ENCODE measurements around the gene SCIN. TPM values are rescaled to one million over a fixed set of nuclear protein-coding genes. Genes with fewer than 3 reads are reported as not detected.

The SCIN gene
- total RNA-seq, 2 donors from 2014 or later = 0.67 to 0.93 TPM

DNA sequence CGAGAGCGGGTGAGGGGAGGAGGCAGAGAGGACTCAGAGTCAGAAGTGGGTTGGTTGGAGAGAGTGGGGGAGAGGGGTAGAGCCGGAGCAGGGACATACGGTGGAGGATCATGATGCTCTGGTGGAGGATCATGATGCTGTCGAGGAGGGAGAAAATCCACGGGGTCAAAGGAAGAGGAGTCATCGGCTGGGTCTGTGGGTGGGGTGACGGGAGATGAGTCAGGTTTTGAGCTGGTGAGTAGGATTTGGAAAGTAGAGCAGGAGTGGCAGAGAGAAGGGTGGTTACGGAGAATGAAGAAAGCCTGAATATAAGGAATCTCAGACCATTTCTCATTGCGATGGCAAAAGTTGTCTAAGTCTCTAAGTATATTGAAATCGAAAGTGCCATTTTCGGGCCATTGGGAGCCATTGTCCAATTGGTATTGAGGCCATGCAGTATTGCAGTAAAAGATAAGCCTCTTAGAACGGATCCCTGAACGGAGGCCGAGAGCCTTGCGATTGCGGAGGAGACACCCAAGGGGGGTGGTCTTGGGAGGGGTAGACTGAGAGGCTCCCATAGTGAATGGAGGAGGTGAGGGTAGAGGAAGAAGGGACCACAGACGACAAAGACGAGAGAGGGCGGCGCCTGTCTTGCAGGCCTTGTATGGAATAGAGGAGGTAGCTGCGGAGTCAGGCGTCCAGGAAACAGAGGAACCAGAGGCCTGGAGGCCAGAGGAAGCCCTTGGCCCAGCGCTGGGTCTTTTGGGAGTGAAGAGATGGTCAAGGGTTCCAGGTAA, 23.8 kb downstream of the SCIN start:
- no peaks in the 10 kb centered on the region for H3K36me3 ChIP-seq

DNA sequence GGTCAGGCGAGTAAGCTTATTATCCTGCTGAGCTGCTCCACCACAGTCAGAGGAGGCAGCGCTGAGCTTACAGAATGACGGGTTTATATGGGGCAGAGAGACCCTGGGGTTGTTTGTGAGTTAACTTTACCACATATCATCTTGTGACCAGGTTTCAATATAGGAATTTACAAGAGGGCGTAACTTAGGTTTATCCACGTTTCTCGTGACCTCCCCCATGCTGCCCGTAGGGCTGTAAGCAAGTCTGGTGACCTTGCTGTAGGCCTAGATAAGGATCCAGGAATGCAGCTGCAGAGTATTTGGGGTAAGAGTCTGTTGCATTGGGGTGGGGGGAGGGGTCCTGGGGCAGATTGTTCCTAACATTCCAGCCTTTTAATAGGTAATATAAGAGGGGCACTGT, 24.6 kb downstream of the SCIN start:
- Histone ChIP-seq H3K4me1 (no peaks in the 10 kb centered on the region), H3K27me3 (no peaks in the 10 kb centered on the region), H3K36me3 (no peaks in the 10 kb centered on the region), H3K4me3 (no peak overlapping the region), H3K9me3 (no peaks in the 10 kb centered on the region), H3K27ac (no peak overlapping the region)
- TF ChIP-seq, protein P1, sequence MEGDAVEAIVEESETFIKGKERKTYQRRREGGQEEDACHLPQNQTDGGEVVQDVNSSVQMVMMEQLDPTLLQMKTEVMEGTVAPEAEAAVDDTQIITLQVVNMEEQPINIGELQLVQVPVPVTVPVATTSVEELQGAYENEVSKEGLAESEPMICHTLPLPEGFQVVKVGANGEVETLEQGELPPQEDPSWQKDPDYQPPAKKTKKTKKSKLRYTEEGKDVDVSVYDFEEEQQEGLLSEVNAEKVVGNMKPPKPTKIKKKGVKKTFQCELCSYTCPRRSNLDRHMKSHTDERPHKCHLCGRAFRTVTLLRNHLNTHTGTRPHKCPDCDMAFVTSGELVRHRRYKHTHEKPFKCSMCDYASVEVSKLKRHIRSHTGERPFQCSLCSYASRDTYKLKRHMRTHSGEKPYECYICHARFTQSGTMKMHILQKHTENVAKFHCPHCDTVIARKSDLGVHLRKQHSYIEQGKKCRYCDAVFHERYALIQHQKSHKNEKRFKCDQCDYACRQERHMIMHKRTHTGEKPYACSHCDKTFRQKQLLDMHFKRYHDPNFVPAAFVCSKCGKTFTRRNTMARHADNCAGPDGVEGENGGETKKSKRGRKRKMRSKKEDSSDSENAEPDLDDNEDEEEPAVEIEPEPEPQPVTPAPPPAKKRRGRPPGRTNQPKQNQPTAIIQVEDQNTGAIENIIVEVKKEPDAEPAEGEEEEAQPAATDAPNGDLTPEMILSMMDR (IDR thresholded peaks at IDR 0.05) = no peak
- DNase-seq (ENCODE audit: low spot score) = no peak

More for the DNA sequence above, 23.8 kb downstream of the SCIN start:
- TF ChIP-seq, protein P1 (IDR thresholded peaks at IDR 0.05) = no peak
- no peaks in the 10 kb centered on the region for H3K4me1 ChIP-seq
- no peak overlapping the region for H3K4me3 ChIP-seq
- H3K9me3 ChIP-seq = no peaks in the 10 kb centered on the region
- H3K27me3 ChIP-seq = no peaks in the 10 kb centered on the region
- no peak overlapping the region for H3K27ac ChIP-seq
- no peak for DNase-seq (ENCODE audit: low spot score)

DNA sequence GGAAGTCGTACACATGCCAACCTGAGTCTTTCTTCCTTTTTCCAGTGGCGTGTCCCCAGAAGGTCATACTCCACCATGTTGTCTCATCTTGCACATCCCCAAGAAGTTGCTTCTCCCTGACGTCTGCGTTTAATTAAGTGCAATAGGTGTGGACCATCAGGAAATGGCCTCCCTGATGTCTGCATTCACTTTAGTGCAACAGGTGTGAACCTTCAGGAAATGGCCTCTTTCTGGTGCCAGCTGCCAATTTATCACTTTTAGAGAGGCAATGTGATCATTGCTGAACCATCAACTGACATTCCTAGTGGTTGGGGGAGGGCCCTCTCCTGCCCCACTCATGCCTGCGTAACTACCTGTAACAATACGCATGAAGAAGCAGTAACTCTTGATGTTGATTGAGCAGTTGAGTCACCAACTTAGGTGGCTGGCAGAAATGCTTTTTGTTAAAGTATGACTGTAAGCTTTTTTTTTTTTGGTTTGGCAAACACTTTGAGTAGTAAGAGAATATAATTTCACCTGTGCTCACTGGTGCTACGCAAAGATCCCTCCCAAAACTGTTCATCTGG, 25.8 kb downstream of the SCIN start:
- H3K27ac ChIP-seq = no peak overlapping the region
- TF ChIP-seq, protein P1 (IDR thresholded peaks at IDR 0.05) = no peak
- no peaks in the 10 kb centered on the region for H3K4me1 ChIP-seq
- H3K9me3 ChIP-seq = no peaks in the 10 kb centered on the region
- H3K27me3 ChIP-seq = no peaks in the 10 kb centered on the region
- DNase-seq (ENCODE audit: low spot score) = no peak
- no peak overlapping the region for H3K4me3 ChIP-seq
- H3K36me3 ChIP-seq = no peaks in the 10 kb centered on the region

DNA sequence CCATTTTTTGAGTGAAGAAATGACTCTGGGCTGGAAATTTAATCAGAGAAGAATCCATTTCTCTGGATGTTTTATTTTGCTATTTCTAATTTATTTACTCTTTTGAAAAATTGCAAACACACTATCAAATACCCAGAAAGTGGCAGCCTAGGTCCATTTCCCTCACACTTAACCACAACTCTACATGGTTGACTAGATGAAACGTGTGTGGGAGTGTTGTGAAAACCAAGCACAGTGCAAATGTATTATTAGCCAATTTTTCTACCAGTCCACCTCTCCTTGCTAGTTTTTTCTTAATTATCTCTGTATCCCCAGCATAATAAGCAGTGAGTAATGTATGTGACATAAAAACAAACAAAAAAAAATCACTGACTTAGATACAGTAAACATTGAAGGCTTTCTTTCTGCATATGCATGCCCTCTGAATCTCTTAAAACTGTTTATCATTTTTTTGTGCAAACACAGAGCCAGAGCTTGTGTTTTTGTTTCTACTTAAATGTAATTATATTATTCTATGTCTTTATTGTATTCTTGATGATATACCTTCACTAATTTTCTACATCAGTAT, 30.9 kb downstream of the SCIN start:
- peaks cover 0 to 14% of the 10 kb centered on the region in 2 donors for H3K9me3 ChIP-seq
- H3K27me3 ChIP-seq = no peaks in the 10 kb centered on the region
- H3K4me3 ChIP-seq = no peak overlapping the region
- H3K27ac ChIP-seq = no peak overlapping the region
- TF ChIP-seq, protein P1 (IDR thresholded peaks at IDR 0.05) = no peak
- H3K36me3 ChIP-seq = no peaks in the 10 kb centered on the region
- DNase-seq (ENCODE audit: low spot score) = no peak
- H3K4me1 ChIP-seq = no peaks in the 10 kb centered on the region

DNA sequence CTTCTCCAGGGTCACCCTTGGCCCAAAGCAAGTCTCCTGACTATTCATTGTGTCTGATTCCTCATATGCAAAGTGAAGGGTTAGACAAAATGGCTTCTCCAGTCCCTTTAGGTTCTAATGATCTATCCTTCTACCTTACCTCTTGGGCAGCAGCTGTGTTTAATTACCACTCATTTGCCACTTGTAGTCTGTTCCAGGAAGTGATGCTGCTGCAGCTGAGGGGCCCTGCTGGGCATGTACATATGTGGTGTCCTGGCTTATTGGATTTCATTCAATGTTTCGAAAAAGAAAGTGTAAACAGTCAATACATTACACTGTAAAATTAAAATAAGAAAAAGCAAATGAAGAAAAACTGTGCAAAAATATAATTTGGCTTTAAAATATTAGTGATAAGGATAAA, 36.6 kb downstream of the SCIN start:
- no peak for DNase-seq (ENCODE audit: low spot score)
- Histone ChIP-seq H3K36me3 (no peaks in the 10 kb centered on the region), H3K4me1 (no peaks in the 10 kb centered on the region), H3K27ac (no peak overlapping the region), H3K27me3 (no peaks in the 10 kb centered on the region), H3K9me3 (peaks cover 0 to 6% of the 10 kb centered on the region in 2 donors), H3K4me3 (no peak overlapping the region)
- TF ChIP-seq, protein P1 (IDR thresholded peaks at IDR 0.05) = no peak

Data from right atrium auricular region (tissue), 2 donors.